ENCODE results near the gene ATP6V1B1. TPM values are rescaled to one million over a fixed set of nuclear protein-coding genes. Genes with fewer than 3 reads are reported as not detected.
A peak's percentile ranks its signal among the peaks of the same experiment; 100 is the strongest.

ATP6V1B1 gene
- total and polyA plus RNA-seq, 2 of the 13 experiments (the other 11 are each of a cell fraction or from before 2014, with no cell fraction given) = 0.58 to 1.6 TPM

DNA sequence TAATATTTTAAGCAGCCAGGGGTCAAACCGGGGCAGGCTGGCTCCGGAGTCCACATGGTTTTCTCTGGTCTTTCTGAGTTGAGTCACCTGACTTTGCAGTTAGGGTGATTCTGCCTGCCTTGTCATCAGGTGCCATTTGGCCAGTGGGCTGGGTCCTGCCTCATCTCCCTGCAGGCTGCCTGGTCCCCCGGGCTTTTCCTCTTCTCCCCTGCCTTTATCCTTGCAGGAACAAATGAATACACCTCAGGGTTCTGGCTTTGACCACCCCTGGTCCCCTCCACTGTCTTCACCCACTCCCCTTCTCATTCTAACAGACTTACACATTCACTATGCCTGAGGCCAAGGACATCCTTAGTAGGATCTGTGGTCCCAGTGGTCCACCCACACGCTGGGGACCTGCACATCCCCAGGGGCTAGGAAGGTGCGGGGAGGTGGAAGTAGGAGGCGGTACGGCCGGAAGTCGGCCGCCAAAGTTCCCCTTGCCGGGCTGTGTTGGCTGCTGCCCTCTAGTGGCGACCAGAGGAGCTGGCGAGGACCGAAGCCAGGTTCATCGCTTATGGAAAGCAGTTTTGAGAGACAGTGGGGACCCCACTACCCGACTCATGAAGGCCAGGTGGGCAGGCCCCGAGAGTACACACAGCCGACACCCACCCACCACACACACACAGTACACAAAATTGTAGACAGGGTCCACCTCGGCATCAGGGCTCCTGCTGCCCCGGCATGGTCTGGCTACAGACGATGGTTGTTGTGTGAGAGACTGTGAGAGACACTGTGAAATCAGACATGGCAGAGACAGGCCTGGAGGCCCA lies 65.3 kb downstream of the ATP6V1B1 start (continued):
- TF ChIP-seq HMGXB4 (CRISPR knock-in tag; IDR thresholded peaks at IDR 0.05; ENCODE audit: borderline replicate concordance in 1 of 2, low read depth in 1 of 2) (peak; percentile 97 to 98), MTF2 (CRISPR knock-in tag; IDR thresholded peaks at IDR 0.05; ENCODE audit: borderline replicate concordance) (no peak), NFKB2 (CRISPR knock-in tag; IDR thresholded peaks at IDR 0.05; ENCODE audit: borderline replicate concordance) (peak; percentile 84; the same call in 1 of the 2 replicates), ZNF513 (CRISPR knock-in tag; conservative IDR thresholded peaks at IDR 0.05) (no peak), NFYB (CRISPR knock-in tag; IDR thresholded peaks at IDR 0.05) (no peak), ZNF788 (CRISPR knock-in tag; IDR thresholded peaks at IDR 0.05; ENCODE audit: borderline replicate concordance) (peak; percentile 37; the same call in 1 of the 2 replicates), MEIS2 (CRISPR knock-in tag; IDR thresholded peaks at IDR 0.05) (peak; percentile 50; the same call in 1 of the 2 replicates), ZNF616 (CRISPR knock-in tag; IDR thresholded peaks at IDR 0.05; ENCODE audit: low read depth) (no peak), THAP11 (CRISPR knock-in tag; IDR thresholded peaks at IDR 0.05) (peak; percentile 73), ZNF646 (CRISPR knock-in tag; IDR thresholded peaks at IDR 0.05) (no peak), NR3C1 (CRISPR knock-in tag; IDR thresholded peaks at IDR 0.05) (no peak), GLI4 (CRISPR knock-in tag; IDR thresholded peaks at IDR 0.05; ENCODE audit: borderline replicate concordance) (no peak), LCORL (IDR thresholded peaks at IDR 0.05) (no peak), LCORL (CRISPR knock-in tag; IDR thresholded peaks at IDR 0.05) (no peak), RFXANK (CRISPR knock-in tag; IDR thresholded peaks at IDR 0.05) (peak; percentile 78; the same call in 1 of the 2 replicates)
- TF ChIP-seq, protein P1, sequence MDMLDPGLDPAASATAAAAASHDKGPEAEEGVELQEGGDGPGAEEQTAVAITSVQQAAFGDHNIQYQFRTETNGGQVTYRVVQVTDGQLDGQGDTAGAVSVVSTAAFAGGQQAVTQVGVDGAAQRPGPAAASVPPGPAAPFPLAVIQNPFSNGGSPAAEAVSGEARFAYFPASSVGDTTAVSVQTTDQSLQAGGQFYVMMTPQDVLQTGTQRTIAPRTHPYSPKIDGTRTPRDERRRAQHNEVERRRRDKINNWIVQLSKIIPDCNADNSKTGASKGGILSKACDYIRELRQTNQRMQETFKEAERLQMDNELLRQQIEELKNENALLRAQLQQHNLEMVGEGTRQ (IDR thresholded peaks at IDR 0.05; ENCODE audit: low read depth, low read length) = no peak
- TF ChIP-seq, protein P1 (CRISPR knock-in tag; IDR thresholded peaks at IDR 0.05; ENCODE audit: borderline replicate concordance) = 0 out of 2 replicates have a peak, but pooled peaks have one; percentile 27

All from HepG2 (cell line).